ENCODE results near the gene GLCE. TPM values are rescaled to one million over a fixed set of nuclear protein-coding genes. Genes with fewer than 3 reads are reported as not detected.

The GLCE gene
- total RNA-seq, 2 donors from 2014 or later: 16.3 to 17.2 TPM

- H3K4me1 Mint-ChIP-seq: peaks cover 11% of the 10 kb centered on the region
- no peak for DNase-seq
- H3K27me3 Mint-ChIP-seq (ENCODE audit: insufficient read depth): no peaks in the 10 kb centered on the region
- H3K9me3 ChIP-seq (ENCODE audit: control insufficient read depth, low read length): no peaks in the 10 kb centered on the region
- no peak for TF ChIP-seq CTCF (conservative IDR thresholded peaks at IDR 0.05)
- 87 to 95% methylated on average over 5 of the region's 5 CpGs for WGBS, 2 experiments (ENCODE audit: insufficient coverage in 1 of 2, insufficient read length in 1 of 2)
- H3K36me3 Mint-ChIP-seq (ENCODE audit: low read depth): peaks cover 51% of the 10 kb centered on the region
- H3K4me1 ChIP-seq (ENCODE audit: control insufficient read depth, insufficient read depth, low read length): peaks cover 3% of the 10 kb centered on the region
- H3K9ac ChIP-seq (ENCODE audit: extremely low read depth, low read length, poor library complexity, severe bottlenecking): no peak overlapping the region
- H3K27ac Mint-ChIP-seq: no peak overlapping the region
- peaks cover 3% of the 10 kb centered on the region for H3K9me3 Mint-ChIP-seq
- peaks cover 35% of the 10 kb centered on the region for H3K36me3 ChIP-seq (ENCODE audit: control insufficient read depth, insufficient read depth, low read length)
- no peak overlapping the region for H3K4me3 ChIP-seq (ENCODE audit: low read length)
- no peak overlapping the region for H3K27ac ChIP-seq (ENCODE audit: low read depth, low read length)
- H3K27me3 ChIP-seq (ENCODE audit: control insufficient read depth, insufficient read depth, low read length, poor library complexity, severe bottlenecking): no peaks in the 10 kb centered on the region
- no peak overlapping the region for H3K4me3 Mint-ChIP-seq
Observed at GRCh38 chr15:69308949-69309348, 148.5 kb downstream of the GLCE start.

- no peak for DNase-seq
- 85 to 92% methylated on average over 2 to 5 of the region's 5 CpGs for WGBS, 2 experiments (ENCODE audit: insufficient coverage in 1 of 2, insufficient read length in 1 of 2)
- Histone ChIP-seq H3K9ac (ENCODE audit: extremely low read depth, low read length, poor library complexity, severe bottlenecking) (no peak overlapping the region), H3K4me3 (ENCODE audit: low read length) (no peak overlapping the region), H3K27ac (ENCODE audit: low read depth, low read length) (no peak overlapping the region), H3K4me1 (ENCODE audit: control insufficient read depth, insufficient read depth, low read length) (peaks cover 5% of the 10 kb centered on the region), H3K27me3 (ENCODE audit: control insufficient read depth, insufficient read depth, low read length, poor library complexity, severe bottlenecking) (no peaks in the 10 kb centered on the region), H3K9me3 (ENCODE audit: control insufficient read depth, low read length) (no peaks in the 10 kb centered on the region), H3K36me3 (ENCODE audit: control insufficient read depth, insufficient read depth, low read length) (peaks cover 24% of the 10 kb centered on the region)
- H3K4me1 Mint-ChIP-seq: peaks cover 6% of the 10 kb centered on the region
- H3K9me3 Mint-ChIP-seq: peaks cover 3% of the 10 kb centered on the region
- H3K36me3 Mint-ChIP-seq (ENCODE audit: low read depth): peaks cover 33% of the 10 kb centered on the region
- no peak overlapping the region for H3K4me3 Mint-ChIP-seq
- H3K27ac Mint-ChIP-seq: no peak overlapping the region
- no peaks in the 10 kb centered on the region for H3K27me3 Mint-ChIP-seq (ENCODE audit: insufficient read depth)
- no peak for TF ChIP-seq CTCF (conservative IDR thresholded peaks at IDR 0.05)
Observed at GRCh38 chr15:69311319-69311721, 150.9 kb downstream of the GLCE start.

DNA sequence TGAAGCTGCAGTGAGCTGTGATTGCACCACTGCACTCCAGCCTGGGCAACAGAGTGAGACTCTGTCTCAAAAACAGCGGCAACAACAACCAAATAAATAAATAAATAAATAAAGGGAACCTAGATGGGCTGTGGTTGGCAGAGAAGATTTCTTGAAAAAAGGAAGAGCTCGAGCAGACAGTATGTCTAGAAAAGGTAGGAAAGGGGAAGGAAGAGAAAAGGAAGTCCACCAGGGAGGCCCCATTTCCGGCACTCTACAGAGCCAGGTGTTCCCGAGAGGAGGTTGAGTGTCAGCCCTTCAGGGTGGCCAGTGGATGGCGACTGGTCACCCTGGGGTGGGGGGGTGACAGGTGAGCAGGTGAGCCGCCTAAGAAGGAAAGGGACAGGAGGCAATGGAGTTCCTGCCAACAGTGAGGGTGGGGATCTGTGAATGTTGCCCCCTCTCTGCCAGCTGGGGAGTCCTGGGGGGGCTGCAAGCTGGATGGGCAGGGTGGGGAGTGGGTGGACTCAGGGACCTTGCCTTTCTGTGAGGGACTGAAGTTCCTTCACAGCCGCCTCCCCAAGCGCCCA, 153.1 kb downstream of the GLCE start:
- Histone ChIP-seq H3K4me1 (ENCODE audit: control insufficient read depth, insufficient read depth, low read length) (peaks cover 5% of the 10 kb centered on the region), H3K27ac (ENCODE audit: low read depth, low read length) (no peak overlapping the region), H3K9me3 (ENCODE audit: control insufficient read depth, low read length) (no peaks in the 10 kb centered on the region), H3K9ac (ENCODE audit: extremely low read depth, low read length, poor library complexity, severe bottlenecking) (no peak overlapping the region), H3K36me3 (ENCODE audit: control insufficient read depth, insufficient read depth, low read length) (peaks cover 11% of the 10 kb centered on the region), H3K27me3 (ENCODE audit: control insufficient read depth, insufficient read depth, low read length, poor library complexity, severe bottlenecking) (no peaks in the 10 kb centered on the region), H3K4me3 (ENCODE audit: low read length) (no peak overlapping the region)
- no peak overlapping the region for H3K27ac Mint-ChIP-seq
- WGBS, 2 experiments (ENCODE audit: insufficient coverage in 1 of 2, insufficient read length in 1 of 2): 90 to 91% methylated on average over 4 to 7 of the region's 8 CpGs
- no peaks in the 10 kb centered on the region for H3K9me3 Mint-ChIP-seq
- H3K4me3 Mint-ChIP-seq: no peak overlapping the region
- peaks cover 13% of the 10 kb centered on the region for H3K36me3 Mint-ChIP-seq (ENCODE audit: low read depth)
- no peak for TF ChIP-seq CTCF (conservative IDR thresholded peaks at IDR 0.05)
- H3K4me1 Mint-ChIP-seq: peaks cover 22% of the 10 kb centered on the region
- no peaks in the 10 kb centered on the region for H3K27me3 Mint-ChIP-seq (ENCODE audit: insufficient read depth)
- DNase-seq: no peak

Measured in endodermal cell (in vitro differentiated cells).